SK-N-SH treated with all-trans-retinoic acid at 6 μM for 48 hours (cell line): ENCODE measurements around the gene KAZALD1.

Experiments used
- ATAC-seq: fragments of 200-7000 bp; cut with Tn5 transposase; 3 replicates; pipeline ENCODE4 v1.9.1; 2020; ENCODE audit warnings: mild to moderate bottlenecking, moderate library complexity
- ARNTL ChIP-seq: fragments of 450-650 bp; formaldehyde crosslinking; IDR thresholded peaks from 2 replicates; pipeline ENCODE4 v1.5.0; 2020; ENCODE audit warnings: low read depth, mild to moderate bottlenecking, moderate library complexity, borderline replicate concordance
- BACH2 ChIP-seq: fragments of 250-450 bp; sonication (Bioruptor Pico); IDR thresholded peaks from 2 replicates; pipeline ENCODE4 v1.9.0; 2021; ENCODE audit warnings: mild to moderate bottlenecking, borderline replicate concordance
- CSDC2 ChIP-seq: fragments of 250-450 bp; sonication (Bioruptor Pico); IDR thresholded peaks from 2 replicates; pipeline ENCODE4 v1.5.0; 2020; ENCODE audit warnings: mild to moderate bottlenecking, moderate library complexity
- CSRNP3 ChIP-seq: fragments of 250-450 bp; sonication (Bioruptor Pico); IDR thresholded peaks from 2 replicates; pipeline ENCODE4 v1.5.1; 2021; ENCODE audit warnings: mild to moderate bottlenecking, moderate library complexity
- ESRRG ChIP-seq: fragments of 250-450 bp; sonication (Bioruptor Pico); IDR thresholded peaks from 2 replicates; pipeline ENCODE4 v1.6.1; 2021; ENCODE audit warnings: mild to moderate bottlenecking
- GLIS3 ChIP-seq: fragments of 250-450 bp; sonication (Bioruptor Pico); IDR thresholded peaks from 2 replicates; pipeline ENCODE4 v1.5.0; 2020; ENCODE audit warnings: mild to moderate bottlenecking, moderate library complexity
- ISL1 ChIP-seq: fragments of 250-450 bp; sonication (Bioruptor Pico); IDR thresholded peaks from 2 replicates; pipeline ENCODE4 v2.1.2; 2022; ENCODE audit warnings: mild to moderate bottlenecking, moderate library complexity
- OSR1 ChIP-seq: fragments of 250-450 bp; sonication (Bioruptor Pico); IDR thresholded peaks from 2 replicates; pipeline ENCODE4 v1.8.0; 2022; ENCODE audit warnings: moderate library complexity, mild to moderate bottlenecking, inconsistent platforms
- PATZ1 ChIP-seq: fragments of 250-450 bp; sonication (Bioruptor Pico); IDR thresholded peaks from 2 replicates; pipeline ENCODE4 v1.8.0; 2020; ENCODE audit warnings: mild to moderate bottlenecking, moderate library complexity, borderline replicate concordance
- POU6F1 ChIP-seq: fragments of 250-450 bp; sonication (Bioruptor Pico); IDR thresholded peaks from 2 replicates; pipeline ENCODE4 v1.8.0; 2021; ENCODE audit warnings: low read depth, mild to moderate bottlenecking, moderate library complexity, borderline replicate concordance
- PPARA ChIP-seq: fragments of 250-450 bp; sonication (Bioruptor Pico); IDR thresholded peaks from 2 replicates; pipeline ENCODE4 v1.5.0; 2020; ENCODE audit warnings: mild to moderate bottlenecking, borderline replicate concordance
- RARB ChIP-seq: fragments of 250-450 bp; sonication (Bioruptor Pico); IDR thresholded peaks from 2 replicates; pipeline ENCODE4 v1.8.0; 2021; ENCODE audit warnings: mild to moderate bottlenecking, moderate library complexity
- SNAI2 ChIP-seq: fragments of 250-450 bp; sonication (Bioruptor Pico); IDR thresholded peaks from 2 replicates; pipeline ENCODE4 v1.5.0; 2020; ENCODE audit warnings: mild to moderate bottlenecking, moderate library complexity
- TCF4 ChIP-seq: fragments of 250-450 bp; sonication (Bioruptor Pico); IDR thresholded peaks from 2 replicates; pipeline ENCODE4 v1.8.0; 2021; ENCODE audit warnings: mild to moderate bottlenecking, moderate library complexity, borderline replicate concordance
- TOX ChIP-seq: fragments of 250-450 bp; sonication (Bioruptor Pico); IDR thresholded peaks from 2 replicates; pipeline ENCODE4 v1.8.0; 2021; ENCODE audit warnings: mild to moderate bottlenecking, moderate library complexity, borderline replicate concordance
- ZC3H10 ChIP-seq: fragments of 250-450 bp; sonication (Bioruptor Pico); IDR thresholded peaks from 2 replicates; pipeline ENCODE4 v1.5.1; 2021; ENCODE audit warnings: mild to moderate bottlenecking, moderate library complexity
- ZFP3 ChIP-seq: fragments of 250-450 bp; sonication (Bioruptor Pico); IDR thresholded peaks from 2 replicates; pipeline ENCODE4 v1.5.0; 2020; ENCODE audit warnings: mild to moderate bottlenecking, moderate library complexity
- ZNF565 ChIP-seq: fragments of 450-650 bp; formaldehyde crosslinking; conservative IDR thresholded peaks from 2 replicates; pipeline ENCODE4 v1.5.0; 2020; ENCODE audit warnings: low read depth, mild to moderate bottlenecking, moderate library complexity
- ZNF70 ChIP-seq: fragments of 450-650 bp; formaldehyde crosslinking; IDR thresholded peaks from 2 replicates; pipeline ENCODE4 v1.5.0; 2020; ENCODE audit warnings: mild to moderate bottlenecking, moderate library complexity
- ZNF8 ChIP-seq: fragments of 450-650 bp; formaldehyde crosslinking; IDR thresholded peaks from 2 replicates; pipeline ENCODE4 v1.5.0; 2020; ENCODE audit warnings: mild to moderate bottlenecking, moderate library complexity

The KAZALD1 gene

GRCh38 chr10:101075775-101076174, 14.0 kb downstream of the KAZALD1 start:
- no peak for TF ChIP-seq ZNF70 (CRISPR knock-in tag)
- TF ChIP-seq BACH2 (CRISPR knock-in tag), result no peak
- TF ChIP-seq ZNF565, result no peak
- no peak for TF ChIP-seq PPARA (CRISPR knock-in tag)
- TF ChIP-seq ZFP3 (CRISPR knock-in tag), result no peak
- TF ChIP-seq ISL1 (CRISPR knock-in tag), result no peak
- TF ChIP-seq ZNF8 (CRISPR knock-in tag), result no peak
- TF ChIP-seq CSDC2 (CRISPR knock-in tag), result no peak
- TF ChIP-seq ZC3H10 (CRISPR knock-in tag), result no peak
- TF ChIP-seq, all 23 proteins: peak for 0
- ATAC-seq, result no peak

GRCh38 chr10:101076630-101077029, 14.8 kb downstream of the KAZALD1 start:
- TF ChIP-seq GLIS3 (no peak), PPARA (CRISPR knock-in tag) (no peak), CSRNP3 (CRISPR knock-in tag) (no peak), PATZ1 (CRISPR knock-in tag) (no peak), SNAI2 (CRISPR knock-in tag) (no peak), TCF4 (CRISPR knock-in tag) (no peak), ZNF8 (CRISPR knock-in tag) (no peak), ZNF70 (CRISPR knock-in tag) (no peak), ZNF565 (no peak), CSDC2 (CRISPR knock-in tag) (no peak), ARNTL (CRISPR knock-in tag) (no peak), TOX (CRISPR knock-in tag) (no peak), ZC3H10 (CRISPR knock-in tag) (no peak), BACH2 (CRISPR knock-in tag) (no peak), POU6F1 (CRISPR knock-in tag) (no peak), ESRRG (CRISPR knock-in tag) (no peak), RARB (CRISPR knock-in tag) (no peak), OSR1 (no peak)
- TF ChIP-seq, all 23 proteins: peak for 0
- no peak for ATAC-seq

GRCh38 chr10:101079874-101080273, 18.1 kb downstream of the KAZALD1 start:
- peak; percentile 16; the same call in 1 of the 2 replicates for TF ChIP-seq TCF4 (CRISPR knock-in tag)
- TF ChIP-seq ZNF70 (CRISPR knock-in tag), result no peak
- TF ChIP-seq, all 23 proteins: peak for 1
- ATAC-seq, result no peak; the same call in 2 of the 3 replicates

GRCh38 chr10:101080933-101081931, 19.4 kb downstream of the KAZALD1 start:
- TF ChIP-seq POU6F1 (CRISPR knock-in tag) (no peak), PPARA (CRISPR knock-in tag) (no peak)
- TF ChIP-seq, all 23 proteins: peak for 0
- ATAC-seq, result peak; percentile 44; the same call in 1 of the 3 replicates
